NT2/D1 (cell line): ENCODE measurements around the gene KRTAP4-1.
"Not testable (repeated sequence)": the region's sequence is repeated elsewhere in the genome, so short reads cannot be mapped to it uniquely, and the experiment has no call there.

Experiments
- DNase-seq: peaks from one replicate; pipeline ENCODE4 v3.0.0-alpha.2; 2011; ENCODE audit warnings: low read depth, low spot score
- H3K27me3 ChIP-seq: 2 replicates; pipeline ENCODE4 v1.6.0; 2011; ENCODE audit warnings: mild to moderate bottlenecking; ENCODE audit not compliant: insufficient read length, insufficient read depth
- H3K36me3 ChIP-seq: 2 replicates; pipeline ENCODE4 v1.6.1; 2011; ENCODE audit warnings: mild to moderate bottlenecking, low read length, mixed read lengths; ENCODE audit not compliant: insufficient read depth, insufficient read length
- H3K4me1 ChIP-seq: 2 replicates; pipeline ENCODE4 v1.5.1; 2011; ENCODE audit not compliant: insufficient read depth, insufficient read length
- H3K4me3 ChIP-seq: 2 replicates; pipeline ENCODE4 v1.5.1; 2011; ENCODE audit warnings: low read depth; ENCODE audit not compliant: insufficient read length
- H3K9ac ChIP-seq: 2 replicates; pipeline ENCODE4 v1.6.0; 2011; ENCODE audit warnings: low read depth; ENCODE audit not compliant: insufficient read length
- H3K9me3 ChIP-seq: 2 replicates; pipeline ENCODE4 v1.5.1; 2011; ENCODE audit warnings: mild to moderate bottlenecking, low read length; ENCODE audit not compliant: insufficient read depth
- SUZ12 ChIP-seq: IDR thresholded peaks from 2 replicates; pipeline ENCODE4 v1.6.1; 2011; ENCODE audit not compliant: insufficient read length, insufficient read depth; ENCODE audit errors: extremely low read depth
- YY1 ChIP-seq: IDR thresholded peaks from 2 replicates; pipeline ENCODE4 v1.6.1; 2011; ENCODE audit not compliant: insufficient read length, insufficient read depth
- ZNF274 ChIP-seq: IDR thresholded peaks from 2 replicates; pipeline ENCODE4 v1.6.1; 2011; ENCODE audit warnings: mild to moderate bottlenecking, low read depth, low read length

KRTAP4-1 gene

GRCh38 chr17:41184480-41184961, at the start of gene KRTAP4-1:
Gene KRTAP4-1 (minus strand): TSS chr17:41184911. CDS start chr17:41184854, 57 bp downstream.
- Histone ChIP-seq H3K27me3 (no peaks in the 10 kb centered on the region), H3K36me3 (no peaks in the 10 kb centered on the region), H3K4me3 (no peak within 1 kb of the TSS), H3K4me1 (no peaks in the 10 kb centered on the region), H3K9me3 (no peaks in the 10 kb centered on the region), H3K9ac (no peak within 1 kb of the TSS)
- no peak for DNase-seq
- TF ChIP-seq SUZ12 (no peak), ZNF274 (no peak), YY1 (no peak)

GRCh38 chr17:41232399-41233105, 47.8 kb upstream of the KRTAP4-1 start, which contains the start of gene KRTAP9-3:
Gene KRTAP9-3 (plus strand): TSS chr17:41232449. CDS start chr17:41232502, 53 bp downstream.
- H3K36me3 ChIP-seq, H3K27me3 ChIP-seq, H3K9me3 ChIP-seq, H3K9ac ChIP-seq, DNase-seq, H3K4me3 ChIP-seq, H3K4me1 ChIP-seq: not testable (repeated sequence)

GRCh38 chr17:41231731-41232130, 47.0 kb upstream of the KRTAP4-1 start:
- Histone ChIP-seq H3K4me3 (no peak overlapping the region), H3K9ac (no peak overlapping the region), H3K36me3 (no peaks in the 10 kb centered on the region), H3K4me1 (no peaks in the 10 kb centered on the region), H3K9me3 (no peaks in the 10 kb centered on the region), H3K27me3 (no peaks in the 10 kb centered on the region)
- no peak for DNase-seq
- TF ChIP-seq YY1, result no peak
- no peak for TF ChIP-seq ZNF274
- TF ChIP-seq SUZ12, result no peak

GRCh38 chr17:41230094-41230493, 45.4 kb upstream of the KRTAP4-1 start:
- Histone ChIP-seq H3K9ac (no peak overlapping the region), H3K36me3 (no peaks in the 10 kb centered on the region), H3K27me3 (no peaks in the 10 kb centered on the region), H3K4me3 (no peak overlapping the region), H3K4me1 (no peaks in the 10 kb centered on the region), H3K9me3 (no peaks in the 10 kb centered on the region)
- DNase-seq, result no peak
- TF ChIP-seq SUZ12, result no peak
- no peak for TF ChIP-seq YY1
- no peak for TF ChIP-seq ZNF274

- not testable (repeated sequence) for H3K4me3 ChIP-seq, H3K4me1 ChIP-seq, H3K27me3 ChIP-seq, DNase-seq, H3K36me3 ChIP-seq, H3K9me3 ChIP-seq, H3K9ac ChIP-seq
Observed at GRCh38 chr17:41226598-41227095, 41.9 kb upstream of the KRTAP4-1 start, which contains the start of gene KRTAP9-2. Gene KRTAP9-2 (plus strand): TSS chr17:41226648. CDS start chr17:41226655, 7 bp downstream.

GRCh38 chr17:41226051-41226450, 41.3 kb upstream of the KRTAP4-1 start:
- TF ChIP-seq ZNF274 (no peak), YY1 (no peak), SUZ12 (no peak)
- Histone ChIP-seq H3K4me3 (no peak overlapping the region), H3K27me3 (no peaks in the 10 kb centered on the region), H3K4me1 (no peaks in the 10 kb centered on the region), H3K9me3 (no peaks in the 10 kb centered on the region), H3K36me3 (no peaks in the 10 kb centered on the region), H3K9ac (no peak overlapping the region)
- no peak for DNase-seq

- Histone ChIP-seq H3K9ac (no peak overlapping the region), H3K4me3 (no peak overlapping the region), H3K36me3 (no peaks in the 10 kb centered on the region), H3K9me3 (no peaks in the 10 kb centered on the region), H3K27me3 (no peaks in the 10 kb centered on the region), H3K4me1 (no peaks in the 10 kb centered on the region)
- no peak for DNase-seq
- no peak for TF ChIP-seq YY1
- TF ChIP-seq ZNF274, result no peak
- no peak for TF ChIP-seq SUZ12
Observed at GRCh38 chr17:41223821-41224220, 39.1 kb upstream of the KRTAP4-1 start.

GRCh38 chr17:41215681-41216080, 31.0 kb upstream of the KRTAP4-1 start:
- no peaks in the 10 kb centered on the region for H3K36me3 ChIP-seq
- DNase-seq, result no peak
- TF ChIP-seq YY1, result no peak
- no peak for TF ChIP-seq ZNF274
- TF ChIP-seq SUZ12, result no peak
- no peaks in the 10 kb centered on the region for H3K9me3 ChIP-seq
- H3K4me1 ChIP-seq, result no peaks in the 10 kb centered on the region
- no peak overlapping the region for H3K9ac ChIP-seq
- H3K4me3 ChIP-seq, result no peak overlapping the region
- H3K27me3 ChIP-seq, result no peaks in the 10 kb centered on the region
